ENCODE data around the gene POLR2E. TPM values are rescaled to one million over a fixed set of nuclear protein-coding genes. Genes with fewer than 3 reads are reported as not detected.

Gene POLR2E
- total and polyA plus RNA-seq, 4 donors, result 51.8 to 211 (median 171) TPM

DNA sequence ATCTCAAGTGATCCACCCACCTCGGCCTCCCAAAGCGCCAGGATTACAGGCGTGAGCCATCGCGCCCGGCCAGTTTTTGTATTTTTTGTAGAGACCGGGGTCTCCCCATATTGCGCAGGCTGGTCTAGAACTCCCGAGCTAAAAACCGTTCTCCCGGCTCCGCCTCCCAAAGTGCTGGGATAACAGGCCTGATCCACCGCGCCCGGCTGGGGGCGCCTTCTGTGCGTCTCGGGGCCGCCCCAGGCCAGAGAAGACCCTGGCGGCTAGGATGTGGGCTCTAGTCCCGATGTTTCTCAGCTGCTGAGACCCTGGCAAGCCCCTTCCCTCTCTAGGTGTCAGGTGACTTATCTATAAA is 24.6 kb downstream of the POLR2E start:
- Histone ChIP-seq H3K36me3 (ENCODE audit: control insufficient read depth in 4 of 4, insufficient read depth in 3 of 4, low read depth in 1 of 4, low read length in 3 of 4) (peaks cover 0 to 1% (median 0%) of the 10 kb centered on the region in 4 donors), H3K27ac (ENCODE audit: low read depth in 1 of 2, low read length in 2 of 2) (no peak overlapping the region), H3K9ac (ENCODE audit: low read depth in 1 of 2, low read length in 2 of 2) (no peak overlapping the region), H3K27me3 (ENCODE audit: control insufficient read depth in 4 of 4, insufficient read depth in 4 of 4, low read length in 3 of 4) (peaks cover 0 to 7% (median 2%) of the 10 kb centered on the region in 4 donors), H3K4me1 (ENCODE audit: control insufficient read depth in 4 of 4, insufficient read depth in 4 of 4, low read length in 3 of 4) (peaks cover 0 to 33% (median 12%) of the 10 kb centered on the region in 4 donors), H3K4me3 (ENCODE audit: low read depth in 1 of 3, low read length in 3 of 3) (no peak overlapping the region), H3K9me3 (ENCODE audit: control insufficient read depth in 4 of 4, low read length in 3 of 4) (no peaks in the 10 kb centered on the region)
- TF ChIP-seq GABPA (IDR thresholded peaks at IDR 0.05 in 1 of 2, conservative IDR thresholded peaks at IDR 0.05 in 1 of 2) (no peak), YY1 (IDR thresholded peaks at IDR 0.05) (no peak), SP1 (IDR thresholded peaks at IDR 0.05) (no peak), JUND (IDR thresholded peaks at IDR 0.05) (no peak), EGR1 (IDR thresholded peaks at IDR 0.05; ENCODE audit: low read depth in 2 of 2) (no peak), HNF4G (IDR thresholded peaks at IDR 0.05) (no peak), FOXA1 (IDR thresholded peaks at IDR 0.05) (no peak), TAF1 (conservative IDR thresholded peaks at IDR 0.05) (no peak), RXRA (IDR thresholded peaks at IDR 0.05) (no peak), RAD21 (IDR thresholded peaks at IDR 0.05) (no peak)
- TF ChIP-seq, protein P1, sequence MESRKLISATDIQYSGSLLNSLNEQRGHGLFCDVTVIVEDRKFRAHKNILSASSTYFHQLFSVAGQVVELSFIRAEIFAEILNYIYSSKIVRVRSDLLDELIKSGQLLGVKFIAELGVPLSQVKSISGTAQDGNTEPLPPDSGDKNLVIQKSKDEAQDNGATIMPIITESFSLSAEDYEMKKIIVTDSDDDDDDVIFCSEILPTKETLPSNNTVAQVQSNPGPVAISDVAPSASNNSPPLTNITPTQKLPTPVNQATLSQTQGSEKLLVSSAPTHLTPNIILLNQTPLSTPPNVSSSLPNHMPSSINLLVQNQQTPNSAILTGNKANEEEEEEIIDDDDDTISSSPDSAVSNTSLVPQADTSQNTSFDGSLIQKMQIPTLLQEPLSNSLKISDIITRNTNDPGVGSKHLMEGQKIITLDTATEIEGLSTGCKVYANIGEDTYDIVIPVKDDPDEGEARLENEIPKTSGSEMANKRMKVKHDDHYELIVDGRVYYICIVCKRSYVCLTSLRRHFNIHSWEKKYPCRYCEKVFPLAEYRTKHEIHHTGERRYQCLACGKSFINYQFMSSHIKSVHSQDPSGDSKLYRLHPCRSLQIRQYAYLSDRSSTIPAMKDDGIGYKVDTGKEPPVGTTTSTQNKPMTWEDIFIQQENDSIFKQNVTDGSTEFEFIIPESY (IDR thresholded peaks at IDR 0.05), result no peak
- TF ChIP-seq, protein P2, sequence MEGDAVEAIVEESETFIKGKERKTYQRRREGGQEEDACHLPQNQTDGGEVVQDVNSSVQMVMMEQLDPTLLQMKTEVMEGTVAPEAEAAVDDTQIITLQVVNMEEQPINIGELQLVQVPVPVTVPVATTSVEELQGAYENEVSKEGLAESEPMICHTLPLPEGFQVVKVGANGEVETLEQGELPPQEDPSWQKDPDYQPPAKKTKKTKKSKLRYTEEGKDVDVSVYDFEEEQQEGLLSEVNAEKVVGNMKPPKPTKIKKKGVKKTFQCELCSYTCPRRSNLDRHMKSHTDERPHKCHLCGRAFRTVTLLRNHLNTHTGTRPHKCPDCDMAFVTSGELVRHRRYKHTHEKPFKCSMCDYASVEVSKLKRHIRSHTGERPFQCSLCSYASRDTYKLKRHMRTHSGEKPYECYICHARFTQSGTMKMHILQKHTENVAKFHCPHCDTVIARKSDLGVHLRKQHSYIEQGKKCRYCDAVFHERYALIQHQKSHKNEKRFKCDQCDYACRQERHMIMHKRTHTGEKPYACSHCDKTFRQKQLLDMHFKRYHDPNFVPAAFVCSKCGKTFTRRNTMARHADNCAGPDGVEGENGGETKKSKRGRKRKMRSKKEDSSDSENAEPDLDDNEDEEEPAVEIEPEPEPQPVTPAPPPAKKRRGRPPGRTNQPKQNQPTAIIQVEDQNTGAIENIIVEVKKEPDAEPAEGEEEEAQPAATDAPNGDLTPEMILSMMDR (IDR thresholded peaks at IDR 0.05; ENCODE audit: low read depth, low read length, missing input control), result no peak
- TF ChIP-seq, protein P3, sequence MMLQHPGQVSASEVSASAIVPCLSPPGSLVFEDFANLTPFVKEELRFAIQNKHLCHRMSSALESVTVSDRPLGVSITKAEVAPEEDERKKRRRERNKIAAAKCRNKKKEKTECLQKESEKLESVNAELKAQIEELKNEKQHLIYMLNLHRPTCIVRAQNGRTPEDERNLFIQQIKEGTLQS (IDR thresholded peaks at IDR 0.05), result no peak
- TF ChIP-seq, protein P4, sequence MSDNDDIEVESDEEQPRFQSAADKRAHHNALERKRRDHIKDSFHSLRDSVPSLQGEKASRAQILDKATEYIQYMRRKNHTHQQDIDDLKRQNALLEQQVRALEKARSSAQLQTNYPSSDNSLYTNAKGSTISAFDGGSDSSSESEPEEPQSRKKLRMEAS (IDR thresholded peaks at IDR 0.05), result no peak
- TF ChIP-seq, protein P5, sequence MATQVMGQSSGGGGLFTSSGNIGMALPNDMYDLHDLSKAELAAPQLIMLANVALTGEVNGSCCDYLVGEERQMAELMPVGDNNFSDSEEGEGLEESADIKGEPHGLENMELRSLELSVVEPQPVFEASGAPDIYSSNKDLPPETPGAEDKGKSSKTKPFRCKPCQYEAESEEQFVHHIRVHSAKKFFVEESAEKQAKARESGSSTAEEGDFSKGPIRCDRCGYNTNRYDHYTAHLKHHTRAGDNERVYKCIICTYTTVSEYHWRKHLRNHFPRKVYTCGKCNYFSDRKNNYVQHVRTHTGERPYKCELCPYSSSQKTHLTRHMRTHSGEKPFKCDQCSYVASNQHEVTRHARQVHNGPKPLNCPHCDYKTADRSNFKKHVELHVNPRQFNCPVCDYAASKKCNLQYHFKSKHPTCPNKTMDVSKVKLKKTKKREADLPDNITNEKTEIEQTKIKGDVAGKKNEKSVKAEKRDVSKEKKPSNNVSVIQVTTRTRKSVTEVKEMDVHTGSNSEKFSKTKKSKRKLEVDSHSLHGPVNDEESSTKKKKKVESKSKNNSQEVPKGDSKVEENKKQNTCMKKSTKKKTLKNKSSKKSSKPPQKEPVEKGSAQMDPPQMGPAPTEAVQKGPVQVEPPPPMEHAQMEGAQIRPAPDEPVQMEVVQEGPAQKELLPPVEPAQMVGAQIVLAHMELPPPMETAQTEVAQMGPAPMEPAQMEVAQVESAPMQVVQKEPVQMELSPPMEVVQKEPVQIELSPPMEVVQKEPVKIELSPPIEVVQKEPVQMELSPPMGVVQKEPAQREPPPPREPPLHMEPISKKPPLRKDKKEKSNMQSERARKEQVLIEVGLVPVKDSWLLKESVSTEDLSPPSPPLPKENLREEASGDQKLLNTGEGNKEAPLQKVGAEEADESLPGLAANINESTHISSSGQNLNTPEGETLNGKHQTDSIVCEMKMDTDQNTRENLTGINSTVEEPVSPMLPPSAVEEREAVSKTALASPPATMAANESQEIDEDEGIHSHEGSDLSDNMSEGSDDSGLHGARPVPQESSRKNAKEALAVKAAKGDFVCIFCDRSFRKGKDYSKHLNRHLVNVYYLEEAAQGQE (IDR thresholded peaks at IDR 0.05), result no peak
- 29% methylated on average over 21 of the region's 21 CpGs for WGBS
- DNase-seq (ENCODE audit: low spot score), result no peak
